GM19468 (cell line): ENCODE measurements around the gene KDM7A.
"Not testable (repeated sequence)": the region's sequence is repeated elsewhere in the genome, so short reads cannot be mapped to it uniquely, and the experiment has no call there.

Experiments used
- ATAC-seq: cut with Tn5 transposase; IDR thresholded peaks from one replicate; pipeline ENCODE4 v1.9.1; 2021; ENCODE audit warnings: mild to moderate bottlenecking, moderate library complexity, moderate number of reproducible peaks; ENCODE audit not compliant: unreplicated experiment; ENCODE audit errors: extremely low read depth

The KDM7A gene

GRCh38 chr7:140203556-140203955 is 26.8 kb upstream of the KDM7A start:
- ATAC-seq, result no peak

DNA sequence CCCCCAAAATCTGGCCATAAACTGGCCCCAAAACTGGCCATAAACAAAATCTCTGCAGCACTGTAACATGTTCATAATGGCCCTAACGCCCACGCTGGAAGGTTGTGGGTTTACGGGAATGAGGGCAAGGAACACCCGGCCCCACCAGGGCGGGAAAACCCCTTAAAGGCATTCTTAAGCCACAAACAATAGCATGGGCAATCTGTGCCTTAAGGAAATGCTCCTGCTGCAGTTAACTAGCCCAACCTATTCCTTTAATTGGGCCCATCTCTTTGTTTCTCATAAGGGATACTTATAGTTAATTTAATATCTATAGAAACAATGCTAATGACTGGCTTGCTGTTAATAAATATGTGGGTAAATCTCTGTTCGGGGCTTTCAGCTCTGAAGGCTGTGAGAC is 26.2 kb upstream of the KDM7A start:
- not testable (repeated sequence) for ATAC-seq

- ATAC-seq, result no peak
Measured at GRCh38 chr7:140201393-140201792, 24.6 kb upstream of the KDM7A start.

GRCh38 chr7:140200061-140200989 is 23.5 kb upstream of the KDM7A start:
- no peak for ATAC-seq

- ATAC-seq, result no peak
Measured at GRCh38 chr7:140197938-140198337, 21.2 kb upstream of the KDM7A start.

DNA sequence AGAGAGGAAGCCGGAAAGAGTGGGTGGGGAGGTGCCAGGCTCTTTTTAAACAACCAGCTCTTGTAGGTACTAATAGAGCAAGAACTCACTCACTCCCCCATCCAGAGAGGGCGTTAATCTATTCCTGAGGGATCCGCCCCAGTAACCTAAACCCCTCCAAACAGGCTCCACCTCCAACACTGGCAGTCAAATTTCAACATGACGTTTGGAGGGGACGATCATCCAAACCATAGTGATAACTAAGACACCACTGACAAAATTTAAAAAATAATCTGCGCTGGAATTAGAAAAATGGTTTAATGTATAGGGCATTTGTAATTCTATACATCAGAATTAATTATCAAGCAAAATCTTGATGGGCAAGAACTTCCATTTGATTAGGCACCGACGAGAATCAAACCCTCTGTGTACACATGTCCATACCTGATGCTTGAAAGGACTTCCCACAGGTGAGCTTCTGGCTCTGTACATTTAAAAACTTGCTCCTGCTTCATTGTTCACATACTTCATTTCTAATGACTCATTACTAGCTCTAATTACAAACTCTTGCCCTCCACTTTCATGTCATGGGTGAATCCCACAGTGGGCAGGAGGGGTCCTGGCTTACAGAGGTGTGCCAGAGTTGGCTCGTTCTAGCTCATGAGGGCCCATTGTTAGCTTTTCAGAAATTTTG is 20.6 kb upstream of the KDM7A start:
- ATAC-seq, result no peak

DNA sequence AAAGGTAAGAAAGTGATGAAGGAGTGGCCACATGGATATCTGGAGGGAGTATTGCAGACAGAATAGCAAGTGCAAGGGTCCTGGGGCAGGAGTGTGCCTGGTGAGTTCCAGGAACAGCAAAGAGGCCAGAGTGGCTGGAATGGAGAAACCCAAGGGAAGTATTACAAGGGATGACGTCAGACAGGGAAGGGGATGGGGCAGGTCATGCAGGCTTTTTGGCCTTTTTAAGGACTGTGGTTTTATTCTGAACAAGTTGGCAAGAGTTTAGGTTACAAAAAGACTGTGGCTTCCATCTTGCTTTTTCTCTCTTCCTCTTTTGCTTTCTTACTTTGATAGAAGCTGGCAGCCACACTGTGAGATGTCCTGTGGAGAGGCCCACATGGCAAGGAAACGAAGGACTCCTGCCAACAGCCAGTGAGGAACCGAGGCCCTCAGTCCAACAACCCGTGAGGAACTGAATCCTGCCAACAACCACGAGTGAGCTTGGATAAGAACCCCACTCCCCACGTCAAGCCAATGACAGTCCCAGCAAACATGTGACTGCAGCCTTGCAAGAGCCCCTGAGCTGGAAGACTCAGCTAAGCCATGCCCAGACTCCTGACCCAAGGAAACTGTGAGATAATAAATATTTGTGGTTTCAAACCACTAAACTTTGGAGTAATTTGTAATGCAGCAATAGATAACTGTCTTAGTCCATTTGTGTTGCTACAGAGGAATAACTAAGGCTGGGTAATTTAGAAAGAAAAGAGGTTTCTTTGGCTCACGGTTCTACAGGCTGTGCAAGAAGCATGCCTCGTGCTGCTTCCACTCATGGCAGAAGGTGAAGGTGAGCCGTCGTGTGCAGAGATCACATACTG is 19.8 kb upstream of the KDM7A start:
- no peak for ATAC-seq

DNA sequence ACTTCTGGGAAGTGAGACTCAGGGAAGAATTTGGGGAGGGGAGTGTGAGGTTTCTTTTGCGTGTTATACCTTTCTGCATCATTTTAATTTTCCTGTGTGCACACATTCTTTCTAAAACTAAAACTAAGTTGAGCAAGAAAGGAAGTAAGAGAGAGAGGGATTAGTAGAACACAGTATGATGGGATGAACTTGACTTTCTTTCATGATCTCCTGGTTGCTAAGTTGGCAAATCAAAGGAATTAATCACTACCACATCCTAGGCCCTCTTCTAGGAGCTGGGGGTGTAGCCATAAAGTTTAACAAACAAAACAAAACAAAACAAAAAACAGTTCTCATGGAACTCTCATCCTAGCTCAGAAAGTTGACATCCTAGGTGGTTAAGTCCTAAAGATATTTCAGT is 19.1 kb upstream of the KDM7A start:
- no peak for ATAC-seq

- no peak for ATAC-seq
Measured at GRCh38 chr7:140192620-140193019, 15.8 kb upstream of the KDM7A start.

DNA sequence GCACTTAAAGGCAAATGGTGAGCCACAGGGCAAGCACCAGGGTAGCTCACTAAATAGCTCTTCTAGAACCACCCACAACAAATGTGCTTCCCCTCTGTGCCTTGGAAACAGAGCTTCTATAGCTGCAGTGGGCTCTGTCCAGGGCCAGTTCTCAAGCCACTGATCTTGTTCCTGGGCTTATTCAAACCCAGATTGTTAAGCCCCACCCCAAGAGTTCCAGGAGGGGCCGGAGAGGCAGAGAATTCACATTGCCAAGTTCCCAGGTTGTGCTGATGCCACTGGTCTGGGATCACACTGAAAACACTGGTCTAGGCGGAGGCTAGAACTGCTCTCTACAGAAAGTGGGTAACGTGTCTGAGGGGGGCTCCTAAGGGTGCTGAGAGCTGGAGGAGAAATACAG is 15.4 kb upstream of the KDM7A start:
- ATAC-seq, result no peak

- ATAC-seq, result no peak
Measured at GRCh38 chr7:140190588-140190987, 13.8 kb upstream of the KDM7A start.

DNA sequence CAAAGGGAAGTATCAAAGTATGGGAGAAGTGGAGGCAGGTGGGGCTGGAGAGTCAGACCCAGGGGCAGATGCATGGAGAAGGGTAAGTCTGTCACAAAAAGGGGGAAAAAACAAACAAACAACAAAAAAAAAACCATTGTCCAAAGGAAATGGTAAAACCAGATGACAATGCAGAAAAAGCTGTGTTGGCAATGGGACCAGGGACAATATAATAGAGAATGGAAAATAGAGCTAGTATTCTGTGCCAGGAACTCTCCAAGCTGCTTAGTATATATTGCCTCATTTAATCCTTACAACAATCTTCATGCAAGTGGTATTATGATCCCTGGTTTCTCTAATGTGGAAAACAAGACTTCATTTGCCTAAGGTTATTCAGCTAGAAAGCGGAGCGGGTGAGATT is 13.1 kb upstream of the KDM7A start:
- ATAC-seq, result no peak

DNA sequence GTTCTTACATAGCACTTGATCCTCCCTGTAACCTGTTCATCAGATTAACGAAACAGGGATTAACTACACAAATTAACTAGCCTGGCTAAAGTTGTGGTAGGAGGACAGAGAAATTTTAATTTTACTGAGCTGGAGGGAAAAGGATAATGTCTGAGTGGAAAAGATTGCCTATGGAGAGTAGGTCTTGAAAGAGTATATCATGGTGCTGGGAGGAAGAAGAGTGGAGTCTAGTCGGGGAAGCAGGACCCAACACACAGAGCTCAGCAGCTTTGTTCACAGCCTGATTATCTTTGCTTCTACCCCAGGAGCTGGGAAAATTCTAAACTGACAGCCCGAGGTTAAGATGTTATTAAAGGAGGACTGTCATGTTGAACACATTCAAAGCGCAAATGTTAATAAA is 6.1 kb upstream of the KDM7A start:
- no peak for ATAC-seq

GRCh38 chr7:140179339-140179738 is 2.6 kb upstream of the KDM7A start:
- no peak for ATAC-seq

DNA sequence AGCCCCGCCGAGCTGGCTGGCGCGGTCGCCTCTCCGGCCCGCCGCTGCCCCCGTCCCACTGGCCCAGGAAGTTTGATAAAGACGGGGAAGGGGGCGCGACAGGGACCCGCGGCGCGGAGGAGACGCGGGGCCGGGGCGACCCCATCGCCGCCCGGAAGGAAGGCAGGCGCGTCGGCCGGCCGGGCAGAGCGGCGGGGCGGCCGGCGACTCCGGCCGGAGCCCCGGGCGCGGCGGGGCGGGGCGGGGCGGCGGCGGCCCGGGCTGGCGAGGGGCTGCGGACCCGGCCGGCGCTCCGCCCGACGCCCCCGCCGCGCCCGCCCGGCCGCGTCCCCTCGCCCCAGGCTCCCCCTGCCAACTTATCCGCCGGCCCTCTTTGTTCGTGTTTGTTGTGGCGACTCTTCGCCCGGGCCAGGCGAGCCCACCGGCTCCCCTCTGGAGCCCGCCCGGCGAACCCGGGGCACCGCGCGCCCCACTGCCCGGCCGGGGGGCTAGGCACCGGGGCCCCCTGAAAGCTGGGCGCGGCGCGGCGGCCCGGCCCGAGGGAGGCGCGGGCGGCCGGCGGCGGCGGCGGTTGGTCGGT is 571 bp downstream of the KDM7A start:
- no peak for ATAC-seq

DNA sequence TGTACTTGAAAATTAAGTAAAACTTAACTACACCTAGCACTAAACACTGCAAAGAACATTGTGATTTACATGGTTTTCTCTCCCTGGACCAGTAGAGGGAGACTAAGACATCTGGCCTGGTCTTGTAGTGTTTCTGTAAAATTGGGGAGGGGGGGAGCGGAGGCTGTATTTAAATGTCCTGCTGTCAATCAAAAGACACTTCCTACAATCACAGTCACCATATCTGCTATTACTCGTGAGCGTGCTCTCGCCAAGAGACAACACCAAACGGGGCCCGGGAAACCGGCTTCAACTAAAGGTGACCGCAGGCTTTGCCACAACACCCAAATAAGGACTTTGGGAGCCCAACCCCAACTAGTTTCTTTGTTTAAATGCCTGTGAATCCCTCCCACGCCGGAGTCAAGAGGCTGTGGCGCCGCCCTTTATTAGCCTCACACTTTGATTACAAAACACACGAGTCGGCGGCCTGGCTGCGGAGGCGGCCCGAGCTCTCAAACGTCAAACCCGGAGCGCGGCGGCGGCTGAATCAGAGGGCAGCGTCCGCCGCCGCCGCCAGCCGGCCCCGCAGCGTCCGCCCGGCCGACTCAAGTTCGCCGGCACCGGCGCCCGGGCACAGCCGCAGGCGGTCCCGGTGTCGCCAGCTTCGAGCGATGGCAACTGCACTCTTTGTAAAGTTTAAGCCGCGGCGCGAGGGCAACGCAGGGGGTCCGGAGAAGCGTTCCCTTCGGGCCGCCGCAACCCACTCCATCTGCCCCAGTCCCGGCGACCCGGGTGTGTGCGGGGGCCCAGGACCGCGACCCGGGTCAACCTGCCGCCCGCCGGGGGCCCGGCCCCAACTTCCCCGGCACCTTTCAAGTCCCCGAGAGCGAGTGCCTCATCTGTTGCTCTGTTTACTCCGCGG is 1.3 kb downstream of the KDM7A start:
- no peak for ATAC-seq

- ATAC-seq, result no peak
Measured at GRCh38 chr7:140174217-140174616, 2.6 kb downstream of the KDM7A start.

DNA sequence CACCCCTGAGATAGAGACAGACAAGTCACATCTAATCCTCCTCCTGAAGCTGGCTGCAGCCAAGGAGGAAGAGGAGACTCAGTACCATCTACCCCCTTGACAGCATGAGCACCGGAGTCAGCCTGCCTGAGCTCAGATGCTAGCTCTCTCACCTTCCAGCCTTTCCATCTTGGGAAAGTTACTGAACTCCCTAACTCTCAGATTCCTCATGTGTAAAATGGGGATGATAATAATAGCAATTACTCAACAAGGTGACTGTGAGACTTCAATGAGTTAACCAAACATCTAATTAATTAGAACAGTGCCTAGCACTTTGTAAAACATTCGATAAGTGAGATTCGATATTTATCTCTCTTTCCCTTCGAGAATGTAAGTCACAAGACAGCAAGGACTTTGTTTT is 6.4 kb downstream of the KDM7A start:
- ATAC-seq, result no peak

DNA sequence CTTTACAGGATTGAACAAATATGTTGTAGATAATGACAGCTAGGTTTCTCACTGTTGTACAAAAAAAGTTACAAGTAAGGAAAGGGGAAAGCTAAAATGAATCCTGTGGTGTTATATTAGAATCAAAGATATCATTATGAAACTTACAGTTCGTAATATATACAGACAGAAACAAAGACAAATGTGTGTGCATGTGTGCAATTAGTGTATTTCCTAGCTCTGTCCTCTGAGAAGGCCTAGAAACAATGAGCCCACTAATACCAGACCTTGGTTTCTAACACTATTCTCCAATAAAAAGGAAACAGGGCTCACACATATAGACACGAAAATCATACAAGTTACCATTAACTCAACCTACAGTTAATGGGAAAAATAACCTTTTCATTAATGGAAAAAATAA is 8.0 kb downstream of the KDM7A start:
- ATAC-seq, result no peak
